ENCODE results near the gene EYS. TPM values are rescaled to one million over a fixed set of nuclear protein-coding genes. Genes with fewer than 3 reads are reported as not detected.

The EYS gene
- total and polyA plus RNA-seq, 9 of the 15 experiments (the other 6 are each of a cell fraction or from before 2014, with no cell fraction given): 0.03 to 0.36 (median 0.10) TPM; not detected in 2

DNA sequence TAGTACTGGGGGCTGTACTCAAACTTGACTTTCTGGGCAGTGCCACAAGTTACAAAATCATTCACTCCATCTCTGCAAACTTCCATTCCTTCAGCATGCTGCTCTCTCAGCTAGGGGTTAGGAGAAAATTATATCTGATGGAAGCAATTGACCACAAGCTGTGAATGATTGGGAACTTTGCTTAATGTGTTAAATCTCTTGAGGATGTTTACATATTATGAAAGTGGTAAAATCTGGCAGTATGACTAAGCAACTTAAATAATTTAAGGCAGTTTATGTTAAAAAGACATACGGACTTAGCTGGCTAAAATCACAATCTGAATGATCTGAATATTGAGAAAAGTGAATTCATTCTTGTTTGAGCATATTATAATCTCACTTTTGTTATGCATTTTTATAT lies 1656.4 kb downstream of the EYS start (continued):
- TF ChIP-seq RBBP5 (IDR thresholded peaks at IDR 0.05; ENCODE audit: borderline replicate concordance, insufficient read depth, low read length, poor library complexity, severe bottlenecking) (no peak), POLR2AphosphoS5 (IDR thresholded peaks at IDR 0.05; ENCODE audit: control insufficient read depth, insufficient read depth, low read depth, low read length) (no peak), ZNF41 (CRISPR knock-in tag; conservative IDR thresholded peaks at IDR 0.05) (no peak), TAL1 (IDR thresholded peaks at IDR 0.05) (no peak)
- TF ChIP-seq, protein P1, sequence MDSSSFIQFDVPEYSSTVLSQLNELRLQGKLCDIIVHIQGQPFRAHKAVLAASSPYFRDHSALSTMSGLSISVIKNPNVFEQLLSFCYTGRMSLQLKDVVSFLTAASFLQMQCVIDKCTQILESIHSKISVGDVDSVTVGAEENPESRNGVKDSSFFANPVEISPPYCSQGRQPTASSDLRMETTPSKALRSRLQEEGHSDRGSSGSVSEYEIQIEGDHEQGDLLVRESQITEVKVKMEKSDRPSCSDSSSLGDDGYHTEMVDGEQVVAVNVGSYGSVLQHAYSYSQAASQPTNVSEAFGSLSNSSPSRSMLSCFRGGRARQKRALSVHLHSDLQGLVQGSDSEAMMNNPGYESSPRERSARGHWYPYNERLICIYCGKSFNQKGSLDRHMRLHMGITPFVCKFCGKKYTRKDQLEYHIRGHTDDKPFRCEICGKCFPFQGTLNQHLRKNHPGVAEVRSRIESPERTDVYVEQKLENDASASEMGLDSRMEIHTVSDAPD (CRISPR knock-in tag; IDR thresholded peaks at IDR 0.05): no peak

DNA sequence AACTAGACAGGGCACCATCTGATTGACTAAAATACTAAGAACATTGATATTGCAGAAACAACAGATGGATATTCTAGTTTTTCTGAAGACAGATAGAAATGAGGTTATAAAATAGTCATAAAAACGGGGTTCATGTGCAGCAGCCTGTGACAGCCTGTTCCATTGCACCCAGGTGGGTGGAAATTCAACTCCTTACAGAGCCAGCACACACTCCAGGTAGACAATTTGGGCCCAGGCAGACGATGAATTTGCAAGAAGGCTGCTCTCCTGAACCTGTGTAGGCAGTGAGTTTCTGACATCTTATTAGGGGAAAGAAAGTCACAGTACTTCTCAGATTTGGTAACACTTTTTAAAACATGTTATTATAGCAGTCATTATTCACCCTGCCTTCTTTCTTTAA lies 1657.3 kb downstream of the EYS start:
- H3K9ac ChIP-seq (ENCODE audit: insufficient read depth in 1 of 2, low read depth in 2 of 2, low read length in 2 of 2): no peak overlapping the region
- no peaks in the 10 kb centered on the region for H3K4me1 ChIP-seq (replicated peaks in 1 of 2; ENCODE audit: control insufficient read depth in 2 of 2, insufficient read depth in 2 of 2, low read length in 2 of 2)
- H2AFZ ChIP-seq (ENCODE audit: low read depth, low read length): no peak overlapping the region
- DNase-seq (ENCODE audit: extremely low read depth in 1 of 4, low spot score in 3 of 4): no peak
- H3K27me3 ChIP-seq (ENCODE audit: control insufficient read depth in 2 of 2, insufficient read depth in 2 of 2, low read length in 2 of 2): no peaks in the 10 kb centered on the region
- no TSS peak for BruUV-seq (replicated peaks)
- in situ Hi-C loops (cut with MboI) (no loop called here), intact Hi-C loops (cut with micrococcal nuclease) (no loop called here)
- no peaks in the 10 kb centered on the region for H3K9me1 ChIP-seq (ENCODE audit: control insufficient read depth, insufficient read depth, low read length)
- WGBS (ENCODE audit: insufficient coverage, low coverage, missing lambda C conversion rate): 0% methylated on average over 2 of the region's 2 CpGs
- no peak for ATAC-seq
- H3K36me3 ChIP-seq (ENCODE audit: control insufficient read depth, insufficient read depth, low read length): no peaks in the 10 kb centered on the region
- H4K20me1 ChIP-seq (replicated peaks; ENCODE audit: control insufficient read depth, insufficient read depth, low read length): no peaks in the 10 kb centered on the region
- no peak overlapping the region for H3K4me2 ChIP-seq (ENCODE audit: insufficient read depth, low read length)
- TF ChIP-seq HOXB6 (CRISPR knock-in tag; IDR thresholded peaks at IDR 0.05; ENCODE audit: borderline replicate concordance): no peak
- TF ChIP-seq DNMT1 (IDR thresholded peaks at IDR 0.05): no peak
- TF ChIP-seq, protein P2, sequence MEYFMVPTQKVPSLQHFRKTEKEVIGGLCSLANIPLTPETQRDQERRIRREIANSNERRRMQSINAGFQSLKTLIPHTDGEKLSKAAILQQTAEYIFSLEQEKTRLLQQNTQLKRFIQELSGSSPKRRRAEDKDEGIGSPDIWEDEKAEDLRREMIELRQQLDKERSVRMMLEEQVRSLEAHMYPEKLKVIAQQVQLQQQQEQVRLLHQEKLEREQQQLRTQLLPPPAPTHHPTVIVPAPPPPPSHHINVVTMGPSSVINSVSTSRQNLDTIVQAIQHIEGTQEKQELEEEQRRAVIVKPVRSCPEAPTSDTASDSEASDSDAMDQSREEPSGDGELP (CRISPR knock-in tag; IDR thresholded peaks at IDR 0.05; ENCODE audit: borderline replicate concordance): no peak
- H3K27ac ChIP-seq (ENCODE audit: extremely low read depth, low read depth, low read length): no peak overlapping the region
- H3K4me3 ChIP-seq: no peak overlapping the region
- FAIRE-seq: no peak
- no peaks in the 10 kb centered on the region for H3K9me3 ChIP-seq (replicated peaks; ENCODE audit: control insufficient read depth, insufficient read depth, low read depth, low read length)
- CTCF ChIA-PET (ENCODE audit: low intra/inter-chr PET ratio): no interaction called here
- POLR2A ChIA-PET: no interaction called here
- no peaks in the 10 kb centered on the region for H3K79me2 ChIP-seq (ENCODE audit: control insufficient read depth, insufficient read depth, low read length)
